Measurements from ENCODE around the gene ZNF526. TPM values are rescaled to one million over a fixed set of nuclear protein-coding genes. Genes with fewer than 3 reads are reported as not detected.
A peak's percentile ranks its signal among the peaks of the same experiment; 100 is the strongest.

ZNF526 gene
- total RNA-seq, 1 experiment from 2014 or later = 13.1 TPM

DNA sequence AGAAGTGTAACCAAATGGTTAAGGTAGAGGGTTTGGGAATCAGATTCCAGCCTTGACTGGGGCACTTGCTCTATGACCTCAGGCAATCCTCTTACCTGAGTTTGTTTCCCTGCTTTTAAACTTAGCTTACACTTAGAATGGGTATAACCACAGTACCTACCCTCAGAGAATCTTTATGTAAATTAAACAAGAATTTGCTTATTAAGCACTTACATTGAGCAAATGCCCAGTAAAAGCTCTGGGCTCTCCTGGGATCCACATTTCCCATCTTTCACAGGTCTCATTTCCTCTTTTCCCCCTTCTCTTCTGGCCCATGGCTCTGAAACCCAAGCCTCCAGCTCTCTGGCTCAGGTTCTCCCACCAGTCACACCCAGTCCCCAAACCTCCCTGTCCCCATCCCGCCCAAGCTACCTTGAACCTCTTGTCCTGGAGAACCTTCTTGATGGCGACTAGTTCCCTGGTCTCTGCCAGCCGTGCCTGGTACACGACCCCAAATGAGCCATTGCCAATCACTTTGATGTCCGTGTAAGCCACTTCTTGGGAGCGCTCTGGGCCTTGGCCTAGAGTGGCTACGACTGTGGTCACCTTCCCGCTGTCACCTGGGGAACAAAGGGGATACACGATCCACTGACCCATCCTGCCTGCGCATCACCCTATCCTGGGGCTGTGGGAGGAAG lies 19.6 kb downstream of the ZNF526 start:
- Histone ChIP-seq H3K9me3 (ENCODE audit: control insufficient read depth in 1 of 2, insufficient read depth in 1 of 2, low read depth in 1 of 2, low read length in 2 of 2) (no peaks in the 10 kb centered on the region), H3K4me1 (ENCODE audit: control insufficient read depth in 1 of 2, insufficient read depth in 2 of 2, low read length in 2 of 2) (peaks cover 3 to 14% of the 10 kb centered on the region in 2 experiments), H3K4me3 (replicated peaks in 1 of 2; ENCODE audit: low read depth in 1 of 2, low read length in 2 of 2) (no peak overlapping the region), H3K9ac (ENCODE audit: low read length) (no peak overlapping the region), H4K20me1 (ENCODE audit: insufficient read depth) (no peaks in the 10 kb centered on the region), H3K79me2 (ENCODE audit: insufficient read depth, low read length) (peaks cover 50% of the 10 kb centered on the region), H3K27me3 (ENCODE audit: insufficient read depth, low read length) (no peaks in the 10 kb centered on the region), H2AFZ (ENCODE audit: low read depth, low read length, poor library complexity, severe bottlenecking) (no peak overlapping the region), H3K36me3 (ENCODE audit: control insufficient read depth in 1 of 2, insufficient read depth in 2 of 2, low read length in 2 of 2) (peaks cover 16 to 24% of the 10 kb centered on the region in 2 experiments; a peak in 3 of 4 replicates), H3K27ac (ENCODE audit: low read depth, low read length) (no peak overlapping the region), H3K9me2 (ENCODE audit: insufficient read depth) (no peaks in the 10 kb centered on the region), H3K4me2 (ENCODE audit: low read length) (no peak overlapping the region)
- ChIA-PET RAD21 (ENCODE audit: low non-redundant PET in 1 of 2, low total read pairs in 2 of 2, uncharacterized antibody in 2 of 2, unreplicated experiment in 2 of 2) (no interaction called here), POLR2A (interaction anchor here (0.6 kb wide), 1 partner anchor 169 kb away, joined by 3 read pairs; no protein-coding TSS in a partner anchor), CTCF (no interaction called here)
- DNase-seq (ENCODE audit: low read depth, low spot score) = no peak
- TF ChIP-seq TCF7L2 (IDR thresholded peaks at IDR 0.05; ENCODE audit: borderline replicate concordance, extremely low read depth, insufficient read depth, insufficient read length) (no peak), SRF (IDR thresholded peaks at IDR 0.05; ENCODE audit: low read depth) (no peak), EZH2phosphoT487 (IDR thresholded peaks at IDR 0.05; ENCODE audit: borderline replicate concordance) (no peak), SIN3A (IDR thresholded peaks at IDR 0.05; ENCODE audit: low read depth) (no peak), YY1 (IDR thresholded peaks at IDR 0.05; ENCODE audit: extremely low read depth, insufficient replicate concordance, low read depth, low read length) (no peak), EZH2 (IDR thresholded peaks at IDR 0.05) (no peak)
- BruUV-seq (replicated peaks) = no TSS peak
- intact Hi-C loops (cut with micrococcal nuclease) = loop anchor here (5.0 kb wide), 1 partner anchor 158 kb away; no protein-coding TSS in a partner anchor
- ATAC-seq = no peak

GRCh38 chr19:42241279-42241678 lies 21.2 kb downstream of the ZNF526 start:
- Histone ChIP-seq H4K20me1 (ENCODE audit: insufficient read depth) (no peaks in the 10 kb centered on the region), H3K27ac (ENCODE audit: low read depth, low read length) (peak overlapping the region; percentile 78), H3K4me1 (ENCODE audit: control insufficient read depth in 1 of 2, insufficient read depth in 2 of 2, low read length in 2 of 2) (peaks cover 8 to 28% of the 10 kb centered on the region in 2 experiments), H3K9ac (ENCODE audit: low read length) (peak overlapping the region; percentile 79), H3K4me2 (ENCODE audit: low read length) (peak overlapping the region; percentile 86), H3K36me3 (ENCODE audit: control insufficient read depth in 1 of 2, insufficient read depth in 2 of 2, low read length in 2 of 2) (peaks cover 8 to 17% of the 10 kb centered on the region in 2 experiments; a peak in 3 of 4 replicates), H3K9me3 (ENCODE audit: control insufficient read depth in 1 of 2, insufficient read depth in 1 of 2, low read depth in 1 of 2, low read length in 2 of 2) (no peaks in the 10 kb centered on the region), H3K9me2 (ENCODE audit: insufficient read depth) (no peaks in the 10 kb centered on the region), H3K4me3 (replicated peaks in 1 of 2; ENCODE audit: low read depth in 1 of 2, low read length in 2 of 2) (peak overlapping the region; percentile 69 to 93), H2AFZ (ENCODE audit: low read depth, low read length, poor library complexity, severe bottlenecking) (no peak overlapping the region), H3K79me2 (ENCODE audit: insufficient read depth, low read length) (peaks cover 45% of the 10 kb centered on the region), H3K27me3 (ENCODE audit: insufficient read depth, low read length) (no peaks in the 10 kb centered on the region)
- ChIA-PET RAD21 (ENCODE audit: low non-redundant PET in 1 of 2, low total read pairs in 2 of 2, uncharacterized antibody in 2 of 2, unreplicated experiment in 2 of 2) (no interaction called here), POLR2A (no interaction called here), CTCF (no interaction called here)
- ATAC-seq (no peak), DNase-seq (ENCODE audit: low read depth, low spot score) (no peak)
- intact Hi-C loops (cut with micrococcal nuclease) = loop anchor here (5.0 kb wide), 1 partner anchor 156 kb away; no protein-coding TSS in a partner anchor
- BruUV-seq (replicated peaks) = no TSS peak
- no peak for TF ChIP-seq EZH2 (IDR thresholded peaks at IDR 0.05)
- TF ChIP-seq YY1 (IDR thresholded peaks at IDR 0.05; ENCODE audit: extremely low read depth, insufficient replicate concordance, low read depth, low read length) = no peak
- TF ChIP-seq JUND (IDR thresholded peaks at IDR 0.05) = no peak
- no peak for TF ChIP-seq SP1 (IDR thresholded peaks at IDR 0.05; ENCODE audit: low read depth)
- no peak for TF ChIP-seq EGR1 (IDR thresholded peaks at IDR 0.05; ENCODE audit: low read depth)
- no peak for TF ChIP-seq ZNF274 (IDR thresholded peaks at IDR 0.05; ENCODE audit: low read depth, low read length)
- no peak for TF ChIP-seq REST (IDR thresholded peaks at IDR 0.05; ENCODE audit: low read depth)
- TF ChIP-seq TCF7L2 (IDR thresholded peaks at IDR 0.05; ENCODE audit: borderline replicate concordance, extremely low read depth, insufficient read depth, insufficient read length) = no peak
- no peak for TF ChIP-seq CTCF (IDR thresholded peaks at IDR 0.05 in 2 of 3, conservative IDR thresholded peaks at IDR 0.05 in 1 of 3; ENCODE audit: borderline replicate concordance in 1 of 3, insufficient read depth in 1 of 3, low read depth in 2 of 3, low read length in 2 of 3)
- TF ChIP-seq POLR2A (IDR thresholded peaks at IDR 0.05; ENCODE audit: borderline replicate concordance, extremely low read depth, insufficient read depth, insufficient read length) = no peak
- TF ChIP-seq POLR2AphosphoS5 (IDR thresholded peaks at IDR 0.05; ENCODE audit: low read depth, low read length) = no peak
